GM18909 (cell line): ENCODE data around the gene GRIK4.
"Not testable (repeated sequence)": the region's sequence is repeated elsewhere in the genome, so short reads cannot be mapped to it uniquely, and the experiment has no call there.

ENCODE experiments used
- ATAC-seq: cut with Tn5 transposase; IDR thresholded peaks from one replicate; pipeline ENCODE4 v1.9.1; 2021; ENCODE audit warnings: mild to moderate bottlenecking; ENCODE audit not compliant: unreplicated experiment, poor library complexity

GRIK4 gene

GRCh38 chr11:120597250-120598215 lies 86.0 kb downstream of the GRIK4 start:
- ATAC-seq = no peak

- ATAC-seq = no peak
These were observed 87.1 kb downstream of the GRIK4 start for GRCh38 chr11:120598517-120599257.

GRCh38 chr11:120599816-120600420 lies 88.4 kb downstream of the GRIK4 start:
- ATAC-seq = no peak

- no peak for ATAC-seq
These were observed 90.0 kb downstream of the GRIK4 start for GRCh38 chr11:120601536-120601935.

GRCh38 chr11:120603071-120603470 lies 91.5 kb downstream of the GRIK4 start:
- ATAC-seq = no peak

- no peak for ATAC-seq
These were observed 93.9 kb downstream of the GRIK4 start for GRCh38 chr11:120605469-120605868.

- no peak for ATAC-seq
These were observed 94.9 kb downstream of the GRIK4 start for GRCh38 chr11:120606211-120607010.

- ATAC-seq = no peak
These were observed 96.5 kb downstream of the GRIK4 start for GRCh38 chr11:120608061-120608460.

GRCh38 chr11:120608760-120609211 lies 97.2 kb downstream of the GRIK4 start:
- no peak for ATAC-seq

- ATAC-seq = no peak
These were observed 98.6 kb downstream of the GRIK4 start for GRCh38 chr11:120610111-120610510.

GRCh38 chr11:120611581-120611980 lies 100.0 kb downstream of the GRIK4 start:
- ATAC-seq = no peak

- peak; percentile 88 for ATAC-seq
These were observed 101.1 kb downstream of the GRIK4 start for GRCh38 chr11:120612513-120613263.

GRCh38 chr11:120613264-120614226 lies 102.0 kb downstream of the GRIK4 start:
- peak; percentile 75 for ATAC-seq

- ATAC-seq = no peak
These were observed 103.8 kb downstream of the GRIK4 start for GRCh38 chr11:120615391-120615790.

GRCh38 chr11:120618399-120618798 lies 106.9 kb downstream of the GRIK4 start:
- ATAC-seq = no peak

- ATAC-seq = peak; percentile 76
These were observed 110.8 kb downstream of the GRIK4 start for GRCh38 chr11:120622189-120622875.

- not testable (repeated sequence) for ATAC-seq
These were observed 113.4 kb downstream of the GRIK4 start for GRCh38 chr11:120624992-120625391.

GRCh38 chr11:120625565-120625964 lies 114.0 kb downstream of the GRIK4 start:
- ATAC-seq = no peak
